AG04449 (cell line): ENCODE measurements around the gene RSPO1.

Source experiments
- CTCF ChIA-PET: fragments of 350-600 bp; formaldehyde crosslinking; extraction: SDS; loops from one replicate; lab custom pipeline; 2021; ENCODE audit warnings: antibody characterized with exemption; lab: Yijun Ruan, JAX
- POLR2A ChIA-PET: fragments of 400-600, 350-600 bp; formaldehyde crosslinking; extraction: SDS; loops from one replicate; lab custom pipeline; 2020; ENCODE audit warnings: antibody characterized with exemption, inconsistent platforms; lab: Yijun Ruan, JAX
- DNase-seq: peaks from one replicate; pipeline ENCODE4 v3.0.0-alpha.2; 2010; ENCODE audit warnings: low read depth, low spot score
- H3K4me3 ChIP-seq: 2 replicates; pipeline ENCODE4 v1.5.1; 2011; ENCODE audit warnings: low read depth, mild to moderate bottlenecking, control low read depth, low read length
- CTCF ChIP-seq: IDR thresholded peaks from one replicate; pipeline ENCODE4 v1.5.1; 2011; ENCODE audit warnings: mild to moderate bottlenecking, moderate library complexity, low read length, control low read depth, inconsistent platforms; ENCODE audit not compliant: insufficient read depth; ENCODE audit errors: missing control alignments

Gene RSPO1

GRCh38 chr1:37667023-37667671, 32.5 kb upstream of the RSPO1 start:
- CTCF ChIA-PET: interaction anchor here (0.6 to 3.5 kb wide), 2 partner anchors 15 to 18 kb away, joined by 3 to 21 read pairs; no protein-coding TSS in a partner anchor
- no peak for DNase-seq
- TF ChIP-seq CTCF: no peak
- POLR2A ChIA-PET: no interaction called here
- H3K4me3 ChIP-seq: no peak overlapping the region

- no peak overlapping the region for H3K4me3 ChIP-seq
- ChIA-PET POLR2A (no interaction called here), CTCF (interaction anchor here (0.6 to 3.5 kb wide), 2 partner anchors 14 to 16 kb away, joined by 3 to 21 read pairs; no protein-coding TSS in a partner anchor)
- no peak for TF ChIP-seq CTCF
- DNase-seq: no peak
Measured at GRCh38 chr1:37666241-37666867, 31.7 kb upstream of the RSPO1 start.

- no peak overlapping the region for H3K4me3 ChIP-seq
- no peak for TF ChIP-seq CTCF
- POLR2A ChIA-PET: no interaction called here
- CTCF ChIA-PET: interaction anchor here (1.8 to 2.1 kb wide), 2 partner anchors 18 to 60 kb away, joined by 6 to 7 read pairs; no protein-coding TSS in a partner anchor
- DNase-seq: no peak
Measured at GRCh38 chr1:37663426-37664000, 28.8 kb upstream of the RSPO1 start.

GRCh38 chr1:37662031-37662755, 27.5 kb upstream of the RSPO1 start:
- no peak overlapping the region for H3K4me3 ChIP-seq
- TF ChIP-seq CTCF: no peak
- ChIA-PET CTCF (interaction anchor here (0.7 to 2.7 kb wide), 5 partner anchors 14 to 207 kb away, joined by 3 to 14 read pairs (median 6); no protein-coding TSS in a partner anchor), POLR2A (no interaction called here)
- DNase-seq: no peak

GRCh38 chr1:37661401-37661800, 26.7 kb upstream of the RSPO1 start:
- no peak overlapping the region for H3K4me3 ChIP-seq
- ChIA-PET CTCF (interaction anchor here (2.7 kb wide), 1 partner anchor 58 kb away, joined by 14 read pairs; no protein-coding TSS in a partner anchor), POLR2A (no interaction called here)
- DNase-seq: no peak
- TF ChIP-seq CTCF: no peak
